HepG2 (cell line): ENCODE measurements around the gene PSD. TPM values are rescaled to one million over a fixed set of nuclear protein-coding genes. Genes with fewer than 3 reads are reported as not detected.
A peak's percentile ranks its signal among the peaks of the same experiment; 100 is the strongest.

ENCODE experiments used
- AGO2 ChIP-seq: fragments of 200-400 bp; formaldehyde crosslinking; optimal IDR thresholded peaks from 2 replicates; pipeline ENCODE3; 2017; ENCODE audit warnings: mild to moderate bottlenecking, low read depth, low read length, moderate library complexity
- ASH2L ChIP-seq: fragments of 300-600, 200-600 bp; sonication (generic); IDR thresholded peaks from 2 replicates; pipeline ENCODE4 v1.7.0; 2017; ENCODE audit warnings: low read depth, mild to moderate bottlenecking, moderate library complexity, mixed read lengths, low read length; ENCODE audit not compliant: insufficient read length
- FOXO1 ChIP-seq: sonication (generic); formaldehyde crosslinking; IDR thresholded peaks from 2 replicates; pipeline ENCODE4 v1.4.0; 2020; ENCODE audit warnings: missing genetic modification reagents
- GTF3A ChIP-seq: sonication (generic); formaldehyde crosslinking; conservative IDR thresholded peaks from 2 replicates; pipeline ENCODE4 v1.4.0; 2020; ENCODE audit warnings: mild to moderate bottlenecking, missing genetic modification reagents
- HDAC6 ChIP-seq: fragments of 200-600 bp; sonication (generic); IDR thresholded peaks from 2 replicates; pipeline ENCODE4 v1.7.0; 2017; ENCODE audit warnings: mild to moderate bottlenecking, antibody characterized with exemption, low read length, low read depth
- HOXA5 ChIP-seq: sonication (generic); formaldehyde crosslinking; IDR thresholded peaks from 2 replicates; pipeline ENCODE4 v1.4.0; 2020; ENCODE audit warnings: missing genetic modification reagents
- IRX3 ChIP-seq: sonication (generic); formaldehyde crosslinking; IDR thresholded peaks from 2 replicates; pipeline ENCODE4 v1.8.1; 2023; ENCODE audit warnings: mild to moderate bottlenecking, low read depth, missing genetic modification reagents, borderline replicate concordance
- MAFF ChIP-seq: IDR thresholded peaks from 2 replicates; pipeline ENCODE4 v1.6.1; 2011; ENCODE audit warnings: low read depth, low read length, improper control_type of control experiment
- MED1 ChIP-seq: sonication (generic); formaldehyde crosslinking; IDR thresholded peaks from 2 replicates; pipeline ENCODE4 v1.4.0; 2020; ENCODE audit warnings: missing genetic modification reagents
- MTERF4 ChIP-seq: sonication (generic); formaldehyde crosslinking; IDR thresholded peaks from 2 replicates; pipeline ENCODE4 v1.8.0; 2023; ENCODE audit warnings: mild to moderate bottlenecking, missing genetic modification reagents
- MXD3 ChIP-seq: IDR thresholded peaks from 2 replicates; pipeline ENCODE4 v1.6.1; 2016; ENCODE audit warnings: mild to moderate bottlenecking, missing biosample characterization, missing genetic modification reagents
- NFE2L2 ChIP-seq: fragments of 150-350 bp; IDR thresholded peaks from 2 replicates; pipeline ENCODE4 v1.6.1; 2014; ENCODE audit warnings: low read length
- PAF1 ChIP-seq: IDR thresholded peaks from 2 replicates; pipeline ENCODE4 v1.6.1; 2016; ENCODE audit warnings: missing genetic modification reagents, missing compliant biosample characterization
- PCBP2 ChIP-seq: fragments of 200-400 bp; formaldehyde crosslinking; optimal IDR thresholded peaks from 2 replicates; pipeline ENCODE3; 2018; ENCODE audit warnings: low read length, low read depth; ENCODE audit not compliant: poor library complexity, severe bottlenecking
- SALL1 ChIP-seq: sonication (generic); formaldehyde crosslinking; IDR thresholded peaks from 2 replicates; pipeline ENCODE4 v1.8.0; 2022; ENCODE audit warnings: mild to moderate bottlenecking, missing genetic modification reagents
- SALL2 ChIP-seq: sonication (generic); formaldehyde crosslinking; IDR thresholded peaks from 2 replicates; pipeline ENCODE4 v1.8.1; 2023; ENCODE audit warnings: mild to moderate bottlenecking, missing genetic modification reagents, inconsistent platforms
- SP140L ChIP-seq: sonication (generic); formaldehyde crosslinking; IDR thresholded peaks from 2 replicates; pipeline ENCODE4 v1.4.0; 2020; ENCODE audit warnings: missing genetic modification reagents, borderline replicate concordance
- ZBTB8A ChIP-seq: sonication (generic); formaldehyde crosslinking; IDR thresholded peaks from 2 replicates; pipeline ENCODE4 v1.4.0; 2020; ENCODE audit warnings: mild to moderate bottlenecking, low read depth, missing genetic modification reagents, borderline replicate concordance
- ZFP82 ChIP-seq: sonication (generic); formaldehyde crosslinking; IDR thresholded peaks from 2 replicates; pipeline ENCODE4 v1.5.1; 2020; ENCODE audit warnings: mild to moderate bottlenecking, missing genetic modification reagents, borderline replicate concordance
- ZKSCAN5 ChIP-seq: sonication (generic); formaldehyde crosslinking; IDR thresholded peaks from 2 replicates; pipeline ENCODE4 v1.5.1; 2020; ENCODE audit warnings: mild to moderate bottlenecking, missing genetic modification reagents
- ZMAT5 ChIP-seq: sonication (generic); formaldehyde crosslinking; IDR thresholded peaks from 2 replicates; pipeline ENCODE4 v1.5.0; 2020; ENCODE audit warnings: mild to moderate bottlenecking, low read depth, missing genetic modification reagents, borderline replicate concordance
- ZNF24 ChIP-seq: fragments of 450-650 bp; IDR thresholded peaks from 2 replicates; pipeline ENCODE4 v1.6.1; 2017; ENCODE audit warnings: antibody characterized with exemption, mild to moderate bottlenecking
- ZNF331 ChIP-seq: sonication (generic); formaldehyde crosslinking; IDR thresholded peaks from 2 replicates; pipeline ENCODE4 v1.4.0; 2020; ENCODE audit warnings: missing genetic modification reagents
- ZNF343 ChIP-seq: sonication (generic); formaldehyde crosslinking; IDR thresholded peaks from 2 replicates; pipeline ENCODE4 v1.4.0; 2020; ENCODE audit warnings: mild to moderate bottlenecking, missing genetic modification reagents
- ZNF557 ChIP-seq: sonication (generic); formaldehyde crosslinking; IDR thresholded peaks from 2 replicates; pipeline ENCODE4 v1.4.0; 2020; ENCODE audit warnings: missing genetic modification reagents
- ZNF558 ChIP-seq: sonication (generic); formaldehyde crosslinking; IDR thresholded peaks from 2 replicates; pipeline ENCODE4 v1.9.0; 2022; ENCODE audit warnings: mild to moderate bottlenecking, missing genetic modification reagents, borderline replicate concordance
- ZNF605 ChIP-seq: sonication (generic); formaldehyde crosslinking; IDR thresholded peaks from 2 replicates; pipeline ENCODE4 v1.8.0; 2022; ENCODE audit warnings: mild to moderate bottlenecking, missing genetic modification reagents
- ZNF747 ChIP-seq: sonication (generic); formaldehyde crosslinking; IDR thresholded peaks from 2 replicates; pipeline ENCODE4 v1.8.1; 2023; ENCODE audit warnings: missing genetic modification reagents, mild to moderate bottlenecking, borderline replicate concordance
- ZNF841 ChIP-seq: sonication (generic); formaldehyde crosslinking; IDR thresholded peaks from 2 replicates; pipeline ENCODE4 v1.8.1; 2023; ENCODE audit warnings: missing genetic modification reagents, borderline replicate concordance
- ZSCAN25 ChIP-seq: sonication (generic); formaldehyde crosslinking; IDR thresholded peaks from 2 replicates; pipeline ENCODE4 v1.8.0; 2022; ENCODE audit warnings: mild to moderate bottlenecking, missing genetic modification reagents
- polyA plus RNA-seq, 8 experiments: library from polyadenylated mRNA; depleted of rRNA in 3 of 8; stranded (reverse) in 7 of 8; unstranded in 1 of 8; fragments of >200 nt; fragmentation: Illumina TruSeq in 4 of 8; extraction: Trizol in 4 of 8; gene quantifications; 2 replicates each; pipeline versions ENCODE4 v1.2.1 to v1.2.3, GENCODE V29; 2011 to 2016; ENCODE audit warnings: low read depth in 4 of 8, missing spikeins in 1 of 8, mixed read lengths in 1 of 8; ENCODE audit not compliant: insufficient read depth in 1 of 8
- total RNA-seq, 5 experiments: library from RNA; depleted of rRNA; stranded (reverse); fragments of >200 nt; fragmentation: Illumina TruSeq; extraction: Trizol; gene quantifications; 2 replicates each; pipeline ENCODE4 v1.2.3, GENCODE V29; 2016; ENCODE audit warnings: low read depth in 1 of 5

The PSD gene
- total and polyA plus RNA-seq, 2 of the 13 experiments (the other 11 are each of a cell fraction or from before 2014, with no cell fraction given) = 0.35 to 0.58 TPM

GRCh38 chr10:102419269-102420180 lies 940 bp upstream of the PSD start (continued):
- 0 out of 2 replicates have a peak, but pooled peaks have one; percentile 17 for TF ChIP-seq ZNF605
- TF ChIP-seq MXD3 = peak; percentile 60; the same call in 1 of the 2 replicates
- no peak for TF ChIP-seq ZNF558 (CRISPR knock-in tag)
- no peak for TF ChIP-seq ZMAT5 (CRISPR knock-in tag)
- TF ChIP-seq SALL1 (CRISPR knock-in tag) = peak; percentile 59
- TF ChIP-seq HOXA5 = peak; percentile 95
- TF ChIP-seq ZNF841 (CRISPR knock-in tag) = no peak
- TF ChIP-seq HDAC6 = no peak
- peak; percentile 94 for TF ChIP-seq ZFP82 (CRISPR knock-in tag)
- no peak for TF ChIP-seq FOXO1 (CRISPR knock-in tag)
- 0 out of 2 replicates have a peak, but pooled peaks have one; percentile 35 for TF ChIP-seq ZNF331
- no peak for TF ChIP-seq PAF1 (CRISPR knock-in tag)
- no peak for TF ChIP-seq ZKSCAN5 (CRISPR knock-in tag)
- no peak for TF ChIP-seq ZNF24
- TF ChIP-seq PCBP2 = no peak
- no peak for TF ChIP-seq ZBTB8A (CRISPR knock-in tag)
- TF ChIP-seq IRX3 (CRISPR knock-in tag) = peak; percentile 63; the same call in 1 of the 2 replicates
- no peak for TF ChIP-seq NFE2L2
- TF ChIP-seq ZNF557 (CRISPR knock-in tag) = peak; percentile 71; the same call in 1 of the 2 replicates
- TF ChIP-seq GTF3A (CRISPR knock-in tag) = no peak
- TF ChIP-seq SALL2 (CRISPR knock-in tag) = peak; percentile 78
- peak; percentile 34; the same call in 1 of the 2 replicates for TF ChIP-seq MTERF4
- TF ChIP-seq SP140L (CRISPR knock-in tag) = no peak
- TF ChIP-seq ZNF343 (CRISPR knock-in tag) = no peak
- TF ChIP-seq MED1 (CRISPR knock-in tag) = 0 out of 2 replicates have a peak, but pooled peaks have one; percentile 13
- no peak for TF ChIP-seq MAFF
- TF ChIP-seq ZSCAN25 = no peak
- TF ChIP-seq ZNF747 = no peak; the same call in none of the 2 replicates
- TF ChIP-seq AGO2 = no peak
- no peak for TF ChIP-seq ASH2L
